Measurements from ENCODE around the gene CSTPP1. TPM values are rescaled to one million over a fixed set of nuclear protein-coding genes. Genes with fewer than 3 reads are reported as not detected.

Gene CSTPP1
- total and polyA plus RNA-seq, 2 donors (not counting 3 experiments of a cell fraction or from before 2014, with no cell fraction given), result 25.9 to 38.2 TPM

GRCh38 chr11:47163898-47164297, 227.3 kb downstream of the CSTPP1 start:
- H3K27ac ChIP-seq (ENCODE audit: insufficient read depth, low read depth, low read length), result no peak overlapping the region
- DNase-seq (ENCODE audit: low read depth, low spot score), result no peak
- dilution Hi-C loops (cut with MboI; ENCODE audit: extremely low pct_ligation_motif_present, low sequenced_read_pairs) (no loop called here), intact Hi-C loops (cut with micrococcal nuclease) (no loop called here)
- H3K4me3 ChIP-seq (replicated peaks in 1 of 3; ENCODE audit: insufficient read depth in 1 of 3, low read depth in 1 of 3, low read length in 3 of 3), result no peak overlapping the region
- TF ChIP-seq POLR2A (IDR thresholded peaks at IDR 0.05; ENCODE audit: low read depth, low read length) (no peak), CTCF (IDR thresholded peaks at IDR 0.05; ENCODE audit: extremely low read depth in 1 of 2, insufficient read depth in 1 of 2, low read depth in 1 of 2, low read length in 2 of 2) (no peak)
- no peak overlapping the region for H3K4me2 ChIP-seq (ENCODE audit: insufficient read depth, low read length)
- H3K79me2 ChIP-seq (ENCODE audit: control insufficient read depth, insufficient read depth, low read length), result peaks cover 4% of the 10 kb centered on the region
- CTCF ChIA-PET, result interaction anchor here (1.1 to 4.5 kb wide), 3 partner anchors 10 to 250 kb away, joined by 4 to 36 read pairs (median 7); partner anchors contain the start of gene NR1H3
- no peak overlapping the region for H3K9ac ChIP-seq (replicated peaks; ENCODE audit: extremely low read depth, insufficient read depth, low read length)
- H4K20me1 ChIP-seq (replicated peaks; ENCODE audit: control insufficient read depth, extremely low read depth, insufficient read depth, low read length), result no peaks in the 10 kb centered on the region
- POLR2A ChIA-PET, result no interaction called here
- H2AFZ ChIP-seq (ENCODE audit: low read depth, low read length), result no peak overlapping the region
- no peaks in the 10 kb centered on the region for H3K9me1 ChIP-seq (replicated peaks; ENCODE audit: control insufficient read depth, extremely low read depth, insufficient read depth, low read length)
- FAIRE-seq, result no peak
- no TSS peak for BruUV-seq (replicated peaks)
- no peaks in the 10 kb centered on the region for H3K4me1 ChIP-seq (ENCODE audit: control insufficient read depth, extremely low read depth, insufficient read depth, low read length)
- peaks cover 11 to 44% of the 10 kb centered on the region in 2 experiments for H3K36me3 ChIP-seq (ENCODE audit: control insufficient read depth in 2 of 2, extremely low read depth in 1 of 2, insufficient read depth in 2 of 2, low read length in 2 of 2)
- H3K27me3 ChIP-seq (ENCODE audit: control insufficient read depth in 2 of 2, insufficient read depth in 2 of 2, low read length in 2 of 2), result no peaks in the 10 kb centered on the region
- no peaks in the 10 kb centered on the region for H3K9me3 ChIP-seq (replicated peaks; ENCODE audit: control insufficient read depth, insufficient read depth, low read length)

GRCh38 chr11:47164321-47164720, 227.8 kb downstream of the CSTPP1 start:
- H3K9me3 ChIP-seq (replicated peaks; ENCODE audit: control insufficient read depth, insufficient read depth, low read length), result no peaks in the 10 kb centered on the region
- dilution Hi-C loops (cut with MboI; ENCODE audit: extremely low pct_ligation_motif_present, low sequenced_read_pairs), result no loop called here
- H3K4me2 ChIP-seq (ENCODE audit: insufficient read depth, low read length), result no peak overlapping the region
- no peak overlapping the region for H3K9ac ChIP-seq (replicated peaks; ENCODE audit: extremely low read depth, insufficient read depth, low read length)
- no peaks in the 10 kb centered on the region for H3K4me1 ChIP-seq (ENCODE audit: control insufficient read depth, extremely low read depth, insufficient read depth, low read length)
- no peak for TF ChIP-seq POLR2AphosphoS5 (IDR thresholded peaks at IDR 0.05; ENCODE audit: insufficient read depth, low read depth, low read length)
- no peak for TF ChIP-seq FOS (IDR thresholded peaks at IDR 0.05; ENCODE audit: borderline replicate concordance, insufficient read depth, low read length)
- ChIA-PET POLR2A (no interaction called here), CTCF (interaction anchor here (4.5 kb wide), 1 partner anchor 11 kb away, joined by 36 read pairs; no protein-coding TSS in a partner anchor)
- H3K36me3 ChIP-seq (ENCODE audit: control insufficient read depth in 2 of 2, extremely low read depth in 1 of 2, insufficient read depth in 2 of 2, low read length in 2 of 2), result peaks cover 11 to 46% of the 10 kb centered on the region in 2 experiments
- no peaks in the 10 kb centered on the region for H4K20me1 ChIP-seq (replicated peaks; ENCODE audit: control insufficient read depth, extremely low read depth, insufficient read depth, low read length)
- H3K4me3 ChIP-seq (replicated peaks in 1 of 3; ENCODE audit: insufficient read depth in 1 of 3, low read depth in 1 of 3, low read length in 3 of 3), result no peak overlapping the region
- H3K79me2 ChIP-seq (ENCODE audit: control insufficient read depth, insufficient read depth, low read length), result peaks cover 4% of the 10 kb centered on the region
- no peak overlapping the region for H3K27ac ChIP-seq (ENCODE audit: insufficient read depth, low read depth, low read length)
- DNase-seq (ENCODE audit: low read depth, low spot score) (no peak), FAIRE-seq (no peak)
- BruUV-seq (replicated peaks), result TSS peak; percentile 7
- no peaks in the 10 kb centered on the region for H3K27me3 ChIP-seq (ENCODE audit: control insufficient read depth in 2 of 2, insufficient read depth in 2 of 2, low read length in 2 of 2)
- intact Hi-C loops (cut with micrococcal nuclease), result no loop called here
- no peaks in the 10 kb centered on the region for H3K9me1 ChIP-seq (replicated peaks; ENCODE audit: control insufficient read depth, extremely low read depth, insufficient read depth, low read length)
- H2AFZ ChIP-seq (ENCODE audit: low read depth, low read length), result no peak overlapping the region

Measured in endothelial cell of umbilical vein (primary cell).